Measurements from ENCODE around the gene MSTN.

DNA sequence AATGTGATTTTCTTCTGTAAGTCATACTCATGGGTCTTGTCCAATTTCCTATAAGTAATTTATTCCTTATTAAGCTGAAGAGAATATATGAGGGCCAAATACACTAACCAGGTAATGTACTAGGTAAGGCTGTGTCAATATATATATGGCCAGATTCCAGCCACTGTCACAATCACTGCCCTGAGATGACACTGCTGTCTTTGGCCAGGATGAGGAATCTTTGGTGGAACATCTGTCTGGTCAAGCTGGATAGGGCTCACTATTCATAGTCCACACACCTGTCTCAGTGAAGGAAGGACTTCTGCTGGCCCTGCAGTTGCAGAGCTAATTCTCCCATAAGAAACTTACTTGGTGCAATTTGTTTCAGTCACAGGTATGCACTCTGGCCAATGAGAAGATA is 11.3 kb downstream of the MSTN start:
- no peak for TF ChIP-seq POLR2A (IDR thresholded peaks at IDR 0.05; ENCODE audit: low read depth, low read length)
- TF ChIP-seq EZH2 (IDR thresholded peaks at IDR 0.05; ENCODE audit: borderline replicate concordance, low read depth, low read length, severe bottlenecking) = no peak
- TF ChIP-seq, protein P1, sequence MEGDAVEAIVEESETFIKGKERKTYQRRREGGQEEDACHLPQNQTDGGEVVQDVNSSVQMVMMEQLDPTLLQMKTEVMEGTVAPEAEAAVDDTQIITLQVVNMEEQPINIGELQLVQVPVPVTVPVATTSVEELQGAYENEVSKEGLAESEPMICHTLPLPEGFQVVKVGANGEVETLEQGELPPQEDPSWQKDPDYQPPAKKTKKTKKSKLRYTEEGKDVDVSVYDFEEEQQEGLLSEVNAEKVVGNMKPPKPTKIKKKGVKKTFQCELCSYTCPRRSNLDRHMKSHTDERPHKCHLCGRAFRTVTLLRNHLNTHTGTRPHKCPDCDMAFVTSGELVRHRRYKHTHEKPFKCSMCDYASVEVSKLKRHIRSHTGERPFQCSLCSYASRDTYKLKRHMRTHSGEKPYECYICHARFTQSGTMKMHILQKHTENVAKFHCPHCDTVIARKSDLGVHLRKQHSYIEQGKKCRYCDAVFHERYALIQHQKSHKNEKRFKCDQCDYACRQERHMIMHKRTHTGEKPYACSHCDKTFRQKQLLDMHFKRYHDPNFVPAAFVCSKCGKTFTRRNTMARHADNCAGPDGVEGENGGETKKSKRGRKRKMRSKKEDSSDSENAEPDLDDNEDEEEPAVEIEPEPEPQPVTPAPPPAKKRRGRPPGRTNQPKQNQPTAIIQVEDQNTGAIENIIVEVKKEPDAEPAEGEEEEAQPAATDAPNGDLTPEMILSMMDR (IDR thresholded peaks at IDR 0.05; ENCODE audit: extremely low read depth in 1 of 2, insufficient read depth in 1 of 2, low read depth in 1 of 2, low read length in 2 of 2) = no peak
- TF ChIP-seq JUN (IDR thresholded peaks at IDR 0.05; ENCODE audit: borderline replicate concordance, insufficient read depth, insufficient read length, low read depth) = no peak
- no peak for TF ChIP-seq POLR2AphosphoS5 (IDR thresholded peaks at IDR 0.05; ENCODE audit: insufficient read depth, low read depth, low read length)

Data from endothelial cell of umbilical vein (primary cell).